Loucy (cell line): ENCODE results near the gene AMACR.

Experiments used
- H2AFZ ChIP-seq: fragments of 200-600 bp; sonication (generic); 2 replicates; pipeline ENCODE4 v1.6.0; 2016; ENCODE audit warnings: antibody characterized with exemption, mild to moderate bottlenecking, low read length, moderate library complexity
- H3F3A ChIP-seq: fragments of 200-600 bp; 2 replicates; pipeline ENCODE4 v1.6.0; 2016; ENCODE audit warnings: antibody characterized with exemption, low read depth, mild to moderate bottlenecking
- H3K27me3 ChIP-seq: fragments of 200-600 bp; sonication (generic); 2 replicates; pipeline ENCODE4 v1.6.1; 2014; ENCODE audit warnings: low read length, mild to moderate bottlenecking; ENCODE audit not compliant: insufficient read depth, poor library complexity, severe bottlenecking
- H3K36me3 ChIP-seq: fragments of 200-600 bp; sonication (generic); 2 replicates; pipeline ENCODE4 v1.6.1; 2016; ENCODE audit warnings: low read length; ENCODE audit not compliant: insufficient read depth
- H3K4me1 ChIP-seq: fragments of 200-600 bp; sonication (generic); 2 replicates; pipeline ENCODE4 v1.5.1; 2014; ENCODE audit warnings: low read length, mild to moderate bottlenecking; ENCODE audit not compliant: insufficient read depth, poor library complexity, severe bottlenecking
- H3K4me2 ChIP-seq: fragments of 200-600 bp; sonication (generic); 2 replicates; pipeline ENCODE4 v1.6.0; 2014; ENCODE audit warnings: antibody characterized with exemption, low read length, low read depth, mild to moderate bottlenecking; ENCODE audit not compliant: poor library complexity, severe bottlenecking
- H3K4me3 ChIP-seq: fragments of 200-600 bp; sonication (generic); 2 replicates; pipeline ENCODE4 v1.5.1; 2014; ENCODE audit warnings: low read length, mild to moderate bottlenecking, mixed read lengths; ENCODE audit not compliant: poor library complexity, severe bottlenecking
- H3K79me2 ChIP-seq: fragments of 200-600 bp; sonication (generic); 2 replicates; pipeline ENCODE4 v1.6.1; 2014; ENCODE audit warnings: low read length; ENCODE audit not compliant: insufficient read depth
- H3K9ac ChIP-seq: fragments of 200-600 bp; sonication (generic); 2 replicates; pipeline ENCODE4 v1.6.0; 2014; ENCODE audit warnings: mild to moderate bottlenecking, low read depth, low read length, moderate library complexity; ENCODE audit not compliant: poor library complexity, severe bottlenecking
- H3K9me2 ChIP-seq: fragments of 200-600 bp; sonication (generic); replicated peaks from 2 replicates; pipeline ENCODE4 v1.6.1; 2016; ENCODE audit warnings: low read depth, low read length, mixed read lengths
- H3K9me3 ChIP-seq: fragments of 200-600 bp; sonication (generic); 2 replicates; pipeline ENCODE4 v1.6.1; 2014; ENCODE audit warnings: mild to moderate bottlenecking, antibody characterized with exemption, low read length, low read depth; ENCODE audit not compliant: insufficient read depth
- H4K20me1 ChIP-seq: fragments of 200-600 bp; sonication (generic); 2 replicates; pipeline ENCODE4 v1.6.0; 2014; ENCODE audit warnings: antibody characterized with exemption, low read length, mild to moderate bottlenecking; ENCODE audit not compliant: insufficient read depth, poor library complexity, severe bottlenecking
- CTCF ChIP-seq: fragments of 200-600 bp; sonication (generic); conservative IDR thresholded peaks from 2 replicates; pipeline ENCODE4 v1.5.1; 2014; ENCODE audit warnings: mild to moderate bottlenecking, antibody characterized with exemption, low read length
- EZH2phosphoT487 ChIP-seq: fragments of 200-600 bp; IDR thresholded peaks from 2 replicates; pipeline ENCODE4 v1.6.1; 2018; ENCODE audit warnings: antibody characterized with exemption, mild to moderate bottlenecking, moderate library complexity, borderline replicate concordance

Gene AMACR

GRCh38 chr5:33976307-33976706 is 31.5 kb downstream of the AMACR start:
- no peak overlapping the region for H3K4me2 ChIP-seq
- no peaks in the 10 kb centered on the region for H3F3A ChIP-seq
- no peaks in the 10 kb centered on the region for H4K20me1 ChIP-seq
- no peaks in the 10 kb centered on the region for H3K36me3 ChIP-seq
- H3K4me3 ChIP-seq = no peak overlapping the region
- no peak overlapping the region for H2AFZ ChIP-seq
- no peak overlapping the region for H3K9ac ChIP-seq
- H3K9me3 ChIP-seq = no peaks in the 10 kb centered on the region
- TF ChIP-seq CTCF (no peak), EZH2phosphoT487 (no peak)
- no peaks in the 10 kb centered on the region for H3K27me3 ChIP-seq
- H3K4me1 ChIP-seq = no peaks in the 10 kb centered on the region
- no peaks in the 10 kb centered on the region for H3K79me2 ChIP-seq
- no peaks in the 10 kb centered on the region for H3K9me2 ChIP-seq

GRCh38 chr5:33975852-33976251 is 32.0 kb downstream of the AMACR start:
- H3K4me2 ChIP-seq = no peak overlapping the region

GRCh38 chr5:33973271-33973670 is 34.6 kb downstream of the AMACR start:
- Histone ChIP-seq H3K4me3 (no peak overlapping the region), H3K9me3 (no peaks in the 10 kb centered on the region), H3K9ac (no peak overlapping the region), H2AFZ (no peak overlapping the region), H3K36me3 (no peaks in the 10 kb centered on the region), H3F3A (no peaks in the 10 kb centered on the region), H4K20me1 (no peaks in the 10 kb centered on the region), H3K79me2 (no peaks in the 10 kb centered on the region), H3K27me3 (no peaks in the 10 kb centered on the region), H3K4me1 (no peaks in the 10 kb centered on the region), H3K9me2 (no peaks in the 10 kb centered on the region), H3K4me2 (no peak overlapping the region)
- TF ChIP-seq CTCF = no peak
- no peak for TF ChIP-seq EZH2phosphoT487

More at GRCh38 chr5:33975852-33976251, 32.0 kb downstream of the AMACR start:
- Histone ChIP-seq H3K9ac (no peak overlapping the region), H2AFZ (no peak overlapping the region), H3K4me3 (no peak overlapping the region), H3K9me2 (no peaks in the 10 kb centered on the region), H3F3A (no peaks in the 10 kb centered on the region), H3K79me2 (no peaks in the 10 kb centered on the region), H4K20me1 (no peaks in the 10 kb centered on the region), H3K36me3 (no peaks in the 10 kb centered on the region), H3K4me1 (no peaks in the 10 kb centered on the region), H3K9me3 (no peaks in the 10 kb centered on the region), H3K27me3 (no peaks in the 10 kb centered on the region)
- no peak for TF ChIP-seq EZH2phosphoT487
- no peak for TF ChIP-seq CTCF
